Measurements from ENCODE around the gene CDADC1.

The CDADC1 gene

GRCh38 chr13:49295244-49295643 is 47.5 kb downstream of the CDADC1 start:
- Histone ChIP-seq H3K9me3 (ENCODE audit: insufficient read depth, low read length, severe bottlenecking) (no peaks in the 10 kb centered on the region), H3K4me2 (ENCODE audit: insufficient read depth, low read length) (no peak overlapping the region), H2AFZ (ENCODE audit: low read depth, low read length) (no peak overlapping the region), H3K27me3 (ENCODE audit: insufficient read depth, low read length, poor library complexity) (no peaks in the 10 kb centered on the region), H3K9ac (ENCODE audit: low read depth, low read length) (no peak overlapping the region), H3K27ac (ENCODE audit: low read length) (no peak overlapping the region), H3K4me3 (ENCODE audit: low read depth in 1 of 2, low read length in 2 of 2) (no peak overlapping the region), H3K79me2 (ENCODE audit: insufficient read depth, low read length) (no peaks in the 10 kb centered on the region), H3K36me3 (ENCODE audit: insufficient read depth, low read length) (peaks cover 16% of the 10 kb centered on the region; the same call in 1 of the 2 replicates), H4K20me1 (ENCODE audit: insufficient read depth, low read length) (no peaks in the 10 kb centered on the region), H3K4me1 (ENCODE audit: insufficient read depth, low read length) (no peaks in the 10 kb centered on the region)
- DNase-seq (no peak), ATAC-seq (ENCODE audit: insufficient read depth, low read depth) (no peak)
- TF ChIP-seq CTCF (IDR thresholded peaks at IDR 0.05; ENCODE audit: borderline replicate concordance, extremely low read depth, low read length, poor library complexity, severe bottlenecking) (no peak), EZH2 (IDR thresholded peaks at IDR 0.05; ENCODE audit: borderline replicate concordance, low read depth, low read length, severe bottlenecking) (no peak)

- H3K4me2 ChIP-seq (ENCODE audit: insufficient read depth, low read length) = no peak overlapping the region
- no peaks in the 10 kb centered on the region for H3K27me3 ChIP-seq (ENCODE audit: insufficient read depth, low read length, poor library complexity)
- no peak overlapping the region for H2AFZ ChIP-seq (ENCODE audit: low read depth, low read length)
- H3K4me3 ChIP-seq (ENCODE audit: low read depth in 1 of 2, low read length in 2 of 2) = no peak overlapping the region
- H3K9ac ChIP-seq (ENCODE audit: low read depth, low read length) = no peak overlapping the region
- no peak for ATAC-seq (ENCODE audit: insufficient read depth, low read depth)
- H3K9me3 ChIP-seq (ENCODE audit: insufficient read depth, low read length, severe bottlenecking) = no peaks in the 10 kb centered on the region
- no peaks in the 10 kb centered on the region for H3K79me2 ChIP-seq (ENCODE audit: insufficient read depth, low read length)
- peaks cover 5% of the 10 kb centered on the region for H3K4me1 ChIP-seq (ENCODE audit: insufficient read depth, low read length)
- TF ChIP-seq EZH2 (IDR thresholded peaks at IDR 0.05; ENCODE audit: borderline replicate concordance, low read depth, low read length, severe bottlenecking) (no peak), CTCF (IDR thresholded peaks at IDR 0.05; ENCODE audit: borderline replicate concordance, extremely low read depth, low read length, poor library complexity, severe bottlenecking) (no peak)
- no peaks in the 10 kb centered on the region for H4K20me1 ChIP-seq (ENCODE audit: insufficient read depth, low read length)
- peaks cover 13% of the 10 kb centered on the region; the same call in 1 of the 2 replicates for H3K36me3 ChIP-seq (ENCODE audit: insufficient read depth, low read length)
- H3K27ac ChIP-seq (ENCODE audit: low read length) = no peak overlapping the region
- no peak for DNase-seq
These were observed 48.9 kb downstream of the CDADC1 start for GRCh38 chr13:49296659-49297058.

- no peaks in the 10 kb centered on the region for H3K27me3 ChIP-seq (ENCODE audit: insufficient read depth, low read length, poor library complexity)
- TF ChIP-seq CTCF (IDR thresholded peaks at IDR 0.05; ENCODE audit: borderline replicate concordance, extremely low read depth, low read length, poor library complexity, severe bottlenecking) (no peak), EZH2 (IDR thresholded peaks at IDR 0.05; ENCODE audit: borderline replicate concordance, low read depth, low read length, severe bottlenecking) (no peak)
- ATAC-seq (ENCODE audit: insufficient read depth, low read depth) (no peak), DNase-seq (no peak)
- no peaks in the 10 kb centered on the region for H4K20me1 ChIP-seq (ENCODE audit: insufficient read depth, low read length)
- no peaks in the 10 kb centered on the region for H3K9me3 ChIP-seq (ENCODE audit: insufficient read depth, low read length, severe bottlenecking)
- no peaks in the 10 kb centered on the region for H3K79me2 ChIP-seq (ENCODE audit: insufficient read depth, low read length)
- H3K36me3 ChIP-seq (ENCODE audit: insufficient read depth, low read length) = peaks cover 13% of the 10 kb centered on the region; the same call in 1 of the 2 replicates
- H3K4me2 ChIP-seq (ENCODE audit: insufficient read depth, low read length) = no peak overlapping the region
- H2AFZ ChIP-seq (ENCODE audit: low read depth, low read length) = no peak overlapping the region
- no peak overlapping the region for H3K9ac ChIP-seq (ENCODE audit: low read depth, low read length)
- peaks cover 6% of the 10 kb centered on the region for H3K4me1 ChIP-seq (ENCODE audit: insufficient read depth, low read length)
- no peak overlapping the region for H3K27ac ChIP-seq (ENCODE audit: low read length)
- no peak overlapping the region for H3K4me3 ChIP-seq (ENCODE audit: low read depth in 1 of 2, low read length in 2 of 2)
These were observed 49.6 kb downstream of the CDADC1 start for GRCh38 chr13:49297338-49297737.

- DNase-seq = no peak
- H3K79me2 ChIP-seq (ENCODE audit: insufficient read depth, low read length) = no peaks in the 10 kb centered on the region
- peaks cover 6% of the 10 kb centered on the region for H3K4me1 ChIP-seq (ENCODE audit: insufficient read depth, low read length)
- no peaks in the 10 kb centered on the region for H3K9me3 ChIP-seq (ENCODE audit: insufficient read depth, low read length, severe bottlenecking)
- ATAC-seq (ENCODE audit: insufficient read depth, low read depth) = no peak
- H3K9ac ChIP-seq (ENCODE audit: low read depth, low read length) = no peak overlapping the region
- no peak overlapping the region for H2AFZ ChIP-seq (ENCODE audit: low read depth, low read length)
- H3K4me3 ChIP-seq (ENCODE audit: low read depth in 1 of 2, low read length in 2 of 2) = no peak overlapping the region
- H4K20me1 ChIP-seq (ENCODE audit: insufficient read depth, low read length) = no peaks in the 10 kb centered on the region
- H3K27me3 ChIP-seq (ENCODE audit: insufficient read depth, low read length, poor library complexity) = no peaks in the 10 kb centered on the region
- H3K4me2 ChIP-seq (ENCODE audit: insufficient read depth, low read length) = no peak overlapping the region
- H3K27ac ChIP-seq (ENCODE audit: low read length) = no peak overlapping the region
- no peak for TF ChIP-seq EZH2 (IDR thresholded peaks at IDR 0.05; ENCODE audit: borderline replicate concordance, low read depth, low read length, severe bottlenecking)
- H3K36me3 ChIP-seq (ENCODE audit: insufficient read depth, low read length) = peaks cover 9% of the 10 kb centered on the region; the same call in 1 of the 2 replicates
These were observed 50.7 kb downstream of the CDADC1 start for GRCh38 chr13:49298416-49298815.

Measured in DND-41 (cell line).